ENCODE results near the gene PLXNA4.

GRCh38 chr7:132575419-132575981 is 770 bp downstream of the PLXNA4 start:
- TF ChIP-seq CTCF (IDR thresholded peaks at IDR 0.05; ENCODE audit: poor library complexity) (peak; percentile 44), EZH2 (IDR thresholded peaks at IDR 0.05; ENCODE audit: borderline replicate concordance) (peak; percentile 24), EZH2phosphoT487 (IDR thresholded peaks at IDR 0.05; ENCODE audit: low read depth, severe bottlenecking, unreplicated experiment) (peak; percentile 40)

Measured in hepatocyte (in vitro differentiated cells).